SK-N-SH (cell line): Measurements from ENCODE around the gene GPR171. TPM values are rescaled to one million over a fixed set of nuclear protein-coding genes. Genes with fewer than 3 reads are reported as not detected.

ENCODE experiments used
- CTCF ChIA-PET: fragments of 300-600, 350-600 bp; formaldehyde crosslinking; extraction: SDS; loops from one replicate; lab custom pipeline; 2021; lab: Yijun Ruan, JAX
- POLR2A ChIA-PET: fragments of 350-600 bp; sonication (Branson Sonifier 250); formaldehyde crosslinking; extraction: SDS; loops from one replicate; lab custom pipeline; 2020; ENCODE audit warnings: antibody characterized with exemption, inconsistent platforms; lab: Yijun Ruan, JAX
- DNase-seq: peaks from one replicate; pipeline ENCODE4 v3.0.0; 2012
- H2AFZ ChIP-seq: fragments of 200-600 bp; sonication (generic); 2 replicates; pipeline ENCODE4 v1.8.1; 2016; ENCODE audit warnings: antibody characterized with exemption, mild to moderate bottlenecking, low read depth
- H3F3A ChIP-seq: fragments of 200-600 bp; sonication (generic); replicated peaks from 2 replicates; pipeline ENCODE3; 2016; ENCODE audit warnings: antibody characterized with exemption, mild to moderate bottlenecking; ENCODE audit not compliant: insufficient read depth
- H3K27ac ChIP-seq, 2 experiments: fragments of 200-500 bp in 1 of 2; fragments of 200-600 bp in 1 of 2; sonication (Bioruptor generic) in 1 of 2; sonication (generic), shearing (Covaris generic) in 1 of 2; 2 replicates each; pipeline versions ENCODE4 v1.5.1 to v1.6.1; 2014 to 2016; ENCODE audit warnings: low read depth in 2 of 2, inconsistent platforms in 1 of 2, low read length in 1 of 2, mild to moderate bottlenecking in 1 of 2, mixed read lengths in 1 of 2
- H3K27me3 ChIP-seq: fragments of 200-600 bp; sonication (generic), shearing (Covaris generic); 2 replicates; pipeline ENCODE4 v1.6.1; 2016; ENCODE audit warnings: mixed run types; ENCODE audit not compliant: insufficient read depth
- H3K36me3 ChIP-seq, 2 experiments: fragments of 200-500 bp in 1 of 2; fragments of 200-600 bp in 1 of 2; sonication (Bioruptor generic) in 1 of 2; sonication (generic) in 1 of 2; replicated peaks in 1 of 2; 2 replicates each; pipeline versions ENCODE3 to v1.5.1; 2014 to 2016; ENCODE audit warnings: low read length in 1 of 2, mild to moderate bottlenecking in 1 of 2; ENCODE audit not compliant: insufficient read depth in 2 of 2, control insufficient read depth in 1 of 2
- H3K4me1 ChIP-seq, 2 experiments: fragments of 200-500 bp in 1 of 2; fragments of 200-600 bp in 1 of 2; sonication (Bioruptor generic) in 1 of 2; sonication (generic), shearing (Covaris generic) in 1 of 2; 2 replicates each; pipeline versions ENCODE4 v1.5.1 to v1.6.1; 2014 to 2016; ENCODE audit warnings: low read depth in 1 of 2, low read length in 1 of 2, mixed run types in 1 of 2; ENCODE audit not compliant: insufficient read depth in 2 of 2, control insufficient read depth in 1 of 2
- H3K4me2 ChIP-seq: fragments of 200-600 bp; sonication (generic), shearing (Covaris generic); 2 replicates; pipeline ENCODE4 v1.6.1; 2017; ENCODE audit warnings: mixed run types
- H3K4me3 ChIP-seq, 2 experiments: fragments of 200-500 bp in 1 of 2; fragments of 200-600 bp in 1 of 2; sonication (Bioruptor generic) in 1 of 2; sonication (generic), shearing (Covaris generic) in 1 of 2; 2 replicates each; pipeline versions ENCODE4 v1.5.1 to v1.8.1; 2014 to 2016; ENCODE audit warnings: low read depth in 2 of 2, inconsistent platforms in 1 of 2, low read length in 1 of 2, mild to moderate bottlenecking in 1 of 2, mixed read lengths in 1 of 2, moderate library complexity in 1 of 2
- H3K79me2 ChIP-seq: fragments of 200-600 bp; sonication (generic); 2 replicates; pipeline ENCODE4 v1.8.1; 2017; ENCODE audit warnings: mild to moderate bottlenecking; ENCODE audit not compliant: insufficient read depth
- H3K9ac ChIP-seq: fragments of 200-600 bp; sonication (generic); 2 replicates; pipeline ENCODE4 v1.6.1; 2017; ENCODE audit warnings: mixed run types
- H3K9me2 ChIP-seq: fragments of 200-600 bp; sonication (generic); 2 replicates; pipeline ENCODE4 v1.6.1; 2017; ENCODE audit warnings: mixed run types
- H3K9me3 ChIP-seq: fragments of 200-600 bp; sonication (generic); 2 replicates; pipeline ENCODE4 v1.6.1; 2017; ENCODE audit warnings: mixed run types, mild to moderate bottlenecking, moderate library complexity
- H4K20me1 ChIP-seq: fragments of 200-600 bp; sonication (generic); 2 replicates; pipeline ENCODE4 v1.6.1; 2017; ENCODE audit warnings: mild to moderate bottlenecking, mixed run types; ENCODE audit not compliant: insufficient read depth
- CTCF ChIP-seq: fragments of 200-600 bp; sonication (generic); IDR thresholded peaks from 2 replicates; pipeline ENCODE4 v1.6.1; 2017; ENCODE audit warnings: antibody characterized with exemption, mild to moderate bottlenecking, moderate library complexity
- ELF1 ChIP-seq: IDR thresholded peaks from 2 replicates; pipeline ENCODE4 v1.4.0; 2012
- EZH2phosphoT487 ChIP-seq: fragments of 200-600 bp; sonication (generic); IDR thresholded peaks from 2 replicates; pipeline ENCODE4 v1.6.1; 2017; ENCODE audit warnings: low read depth, mixed run types, mild to moderate bottlenecking, antibody characterized with exemption, moderate library complexity, borderline replicate concordance
- FOSL2 ChIP-seq: IDR thresholded peaks from 2 replicates; pipeline ENCODE4 v1.4.0; 2012; ENCODE audit warnings: low read depth, mild to moderate bottlenecking, moderate library complexity, borderline replicate concordance
- FOXJ3 ChIP-seq: sonication (generic); formaldehyde crosslinking; IDR thresholded peaks from 2 replicates; pipeline ENCODE4 v1.5.1; 2020; ENCODE audit warnings: mild to moderate bottlenecking, missing genetic modification reagents
- FOXM1 ChIP-seq: IDR thresholded peaks from 2 replicates; pipeline ENCODE4 v1.4.0; 2012; ENCODE audit warnings: low read depth, mild to moderate bottlenecking
- JUND ChIP-seq: IDR thresholded peaks from 2 replicates; pipeline ENCODE4 v1.4.0; 2012
- POLR2AphosphoS5 ChIP-seq: IDR thresholded peaks from 2 replicates; pipeline ENCODE4 v1.6.1; 2012; ENCODE audit warnings: low read depth, low read length
- RFX5 ChIP-seq: IDR thresholded peaks from 2 replicates; pipeline ENCODE4 v1.6.1; 2012; ENCODE audit warnings: mild to moderate bottlenecking, improper control_type of control experiment, low read length
- TCF12 ChIP-seq: IDR thresholded peaks from 2 replicates; pipeline ENCODE4 v1.4.0; 2012
- USF1 ChIP-seq: IDR thresholded peaks from 2 replicates; pipeline ENCODE4 v1.4.0; 2012; ENCODE audit warnings: low read depth, borderline replicate concordance
- USF2 ChIP-seq: fragments of 150-350 bp; IDR thresholded peaks from 2 replicates; pipeline ENCODE4 v1.6.1; 2017; ENCODE audit warnings: antibody characterized with exemption, low read length, low read depth, borderline replicate concordance
- WGBS: methylation state at CpG from one replicate; pipeline ENCODE4 v1.1.6; 2017; ENCODE audit warnings: low lambda C conversion rate; 5-methylcytosine and 5-hydroxymethylcytosine counted together
- polyA plus RNA-seq, 3 experiments: library from polyadenylated mRNA; depleted of rRNA; stranded (reverse); fragments of >200 nt; gene quantifications; 2 replicates each; pipeline ENCODE4 v1.2.3, GENCODE V29; 2012

The GPR171 gene
- polyA plus RNA-seq, 1 of the 3 experiments (the other 2 are of a cell fraction) = not detected

DNA sequence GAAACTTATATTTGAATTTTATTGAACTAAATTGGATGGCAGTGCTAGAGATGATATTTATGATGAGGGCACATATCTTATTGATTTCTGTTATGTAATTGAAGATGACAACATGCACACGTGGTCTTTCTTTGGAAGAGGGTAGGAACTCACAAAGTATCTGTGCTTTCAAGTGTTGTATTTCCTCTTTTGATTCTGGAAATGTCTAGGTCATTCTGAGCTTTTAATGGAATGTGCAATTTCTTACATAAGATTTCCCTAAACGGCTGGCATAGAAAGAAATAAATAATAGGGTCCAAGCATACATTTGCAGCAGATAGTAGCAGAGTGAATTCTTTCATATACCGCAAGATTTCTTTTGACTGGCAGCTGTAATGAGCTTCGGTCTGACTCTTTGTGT is 10.1 kb upstream of the GPR171 start:
- H3K4me2 ChIP-seq = no peak overlapping the region
- CTCF ChIA-PET = no interaction called here
- H4K20me1 ChIP-seq = no peaks in the 10 kb centered on the region
- peaks cover 10 to 20% of the 10 kb centered on the region in 2 experiments for H3K4me1 ChIP-seq
- H3K4me3 ChIP-seq = no peak overlapping the region
- H3K79me2 ChIP-seq = no peaks in the 10 kb centered on the region
- no peaks in the 10 kb centered on the region for H3K9me3 ChIP-seq
- DNase-seq = no peak
- no peak overlapping the region for H2AFZ ChIP-seq
- H3F3A ChIP-seq = peaks cover 20% of the 10 kb centered on the region
- 53% methylated on average over 4 of the region's 4 CpGs for WGBS
- TF ChIP-seq RFX5 (no peak), USF2 (no peak), TCF12 (no peak), EZH2phosphoT487 (no peak), USF1 (no peak)
- POLR2A ChIA-PET = no interaction called here
- no peaks in the 10 kb centered on the region for H3K36me3 ChIP-seq
- H3K9me2 ChIP-seq = no peaks in the 10 kb centered on the region
- H3K9ac ChIP-seq = no peak overlapping the region
- H3K27ac ChIP-seq = no peak overlapping the region
- no peaks in the 10 kb centered on the region for H3K27me3 ChIP-seq

GRCh38 chr3:151210676-151211381 is 7.8 kb upstream of the GPR171 start:
- Histone ChIP-seq H3K9me2 (no peaks in the 10 kb centered on the region), H3K27ac (no peak overlapping the region), H2AFZ (no peak overlapping the region), H3K79me2 (no peaks in the 10 kb centered on the region), H3K9ac (no peak overlapping the region), H3K4me3 (no peak overlapping the region), H3K9me3 (no peaks in the 10 kb centered on the region), H4K20me1 (no peaks in the 10 kb centered on the region), H3K4me1 (peaks cover 0 to 3% of the 10 kb centered on the region in 2 experiments; a peak in 2 of 4 replicates), H3F3A (peaks cover 4% of the 10 kb centered on the region), H3K27me3 (no peaks in the 10 kb centered on the region), H3K4me2 (no peak overlapping the region), H3K36me3 (no peaks in the 10 kb centered on the region)
- no peak for DNase-seq
- CTCF ChIA-PET = interaction anchor here (1.0 to 1.6 kb wide), 3 partner anchors 16 to 42 kb away, joined by 3 to 4 read pairs (median 4); no protein-coding TSS in a partner anchor
- TF ChIP-seq POLR2AphosphoS5 (no peak), CTCF (peak; percentile 30; the same call in 1 of the 2 replicates), FOXJ3 (CRISPR knock-in tag) (no peak), FOXM1 (no peak), FOSL2 (no peak), JUND (no peak), ELF1 (no peak)
- 48% methylated on average over 4 of the region's 4 CpGs for WGBS
- POLR2A ChIA-PET = no interaction called here
